GM12872 (cell line): ENCODE results near the gene SEMA6A.

Source experiments
- CTCF ChIP-seq: IDR thresholded peaks from 3 replicates; pipeline ENCODE4 v1.5.1; 2011; ENCODE audit warnings: low read depth, mild to moderate bottlenecking, low read length, moderate library complexity; ENCODE audit not compliant: insufficient read depth

SEMA6A gene

GRCh38 chr5:116532762-116533525 is 41.7 kb downstream of the SEMA6A start:
- no peak for TF ChIP-seq CTCF

GRCh38 chr5:116531635-116532034 is 43.0 kb downstream of the SEMA6A start:
- TF ChIP-seq CTCF: no peak

- TF ChIP-seq CTCF: no peak
Measured at GRCh38 chr5:116531117-116531516, 43.5 kb downstream of the SEMA6A start.

GRCh38 chr5:116530276-116530675 is 44.3 kb downstream of the SEMA6A start:
- TF ChIP-seq CTCF: no peak

- TF ChIP-seq CTCF: no peak
Measured at GRCh38 chr5:116529615-116530014, 45.0 kb downstream of the SEMA6A start.

- no peak for TF ChIP-seq CTCF
Measured at GRCh38 chr5:116528519-116529234, 45.9 kb downstream of the SEMA6A start.

- TF ChIP-seq CTCF: no peak
Measured at GRCh38 chr5:116527582-116527981, 47.0 kb downstream of the SEMA6A start.
